Endothelial cell (in vitro differentiated cells): ENCODE data around the gene ABLIM2. TPM values are rescaled to one million over a fixed set of nuclear protein-coding genes. Genes with fewer than 3 reads are reported as not detected.

Source experiments
- DNase-seq: peaks from one replicate; pipeline ENCODE4 v3.0.0; 2021; ENCODE audit warnings: low spot score
- H3K27ac Mint-ChIP-seq: one replicate; pipeline ENCODE4 v1.8.0; 2021; ENCODE audit warnings: mixed read lengths, inconsistent platforms; ENCODE audit not compliant: unreplicated experiment
- H3K27me3 Mint-ChIP-seq: one replicate; pipeline ENCODE4 v1.8.0; 2021; ENCODE audit warnings: mild to moderate bottlenecking, moderate library complexity, mixed read lengths, inconsistent platforms; ENCODE audit not compliant: unreplicated experiment
- H3K36me3 Mint-ChIP-seq: one replicate; pipeline ENCODE4 v1.8.0; 2021; ENCODE audit warnings: mild to moderate bottlenecking, low read depth, mixed read lengths, inconsistent platforms; ENCODE audit not compliant: unreplicated experiment
- H3K4me1 Mint-ChIP-seq: one replicate; pipeline ENCODE4 v1.8.0; 2021; ENCODE audit warnings: mild to moderate bottlenecking, mixed read lengths, inconsistent platforms; ENCODE audit not compliant: unreplicated experiment
- H3K4me3 Mint-ChIP-seq: one replicate; pipeline ENCODE4 v1.8.0; 2021; ENCODE audit warnings: mild to moderate bottlenecking, mixed read lengths, inconsistent platforms; ENCODE audit not compliant: unreplicated experiment
- H3K9me3 Mint-ChIP-seq: one replicate; pipeline ENCODE4 v1.8.0; 2021; ENCODE audit warnings: mixed read lengths, inconsistent platforms; ENCODE audit not compliant: unreplicated experiment
- total RNA-seq: library from RNA; stranded (reverse); fragmentation: NEBNext Ultra II Directional; extraction: Animal tissue kit (Norgen Biotek cat#: 25700); gene quantifications from one replicate; pipeline ENCODE4 v1.2.1, GENCODE V29; 2021; ENCODE audit not compliant: unreplicated experiment
- TF ChIP-seq, protein P1 (sequence below): fragments of 200-600 bp; sonication (generic); IDR thresholded peaks from one replicate; pipeline ENCODE4 v1.5.0; 2021; ENCODE audit warnings: antibody characterized with exemption; ENCODE audit not compliant: unreplicated experiment

The ABLIM2 gene
- total RNA-seq, 1 donor from 2014 or later, result 0.74 TPM

DNA sequence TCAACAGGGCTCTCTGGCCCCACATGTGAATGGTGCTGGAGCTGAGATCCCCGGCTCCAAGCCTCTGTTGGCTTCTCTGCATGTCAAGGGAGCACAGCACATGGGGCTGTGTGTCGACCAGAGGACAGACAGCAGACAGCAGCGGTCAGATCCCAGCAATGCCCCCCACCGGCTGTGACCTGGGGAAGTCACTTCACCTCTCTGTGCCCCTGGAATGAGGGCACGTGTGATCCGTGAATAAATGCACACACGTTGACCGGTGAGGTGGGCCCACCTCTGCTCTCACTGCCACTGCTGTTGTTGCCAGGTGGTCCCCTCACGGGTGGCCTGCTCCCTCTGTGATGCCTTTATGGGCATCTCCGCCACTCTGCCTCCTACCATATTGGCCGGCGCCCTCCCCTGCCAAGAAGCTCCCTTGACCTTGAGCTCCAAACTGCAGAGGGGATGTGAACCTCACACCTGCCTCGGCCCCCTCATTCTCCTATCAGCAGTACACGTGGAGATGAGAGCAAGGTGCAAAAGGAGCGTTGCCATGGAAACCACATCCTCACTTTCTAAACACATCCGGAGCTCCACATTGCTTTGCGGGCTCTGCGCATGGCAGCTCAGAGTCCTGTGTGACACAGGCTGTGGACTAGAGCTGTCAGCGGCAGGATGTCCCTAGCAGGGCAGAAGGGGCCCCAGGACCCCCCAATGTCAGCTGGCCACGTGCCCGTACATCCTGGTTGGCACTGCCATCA is 75.4 kb downstream of the ABLIM2 start:
- H3K27me3 Mint-ChIP-seq, result peaks cover 5% of the 10 kb centered on the region
- no peaks in the 10 kb centered on the region for H3K9me3 Mint-ChIP-seq
- no peak for DNase-seq
- no peaks in the 10 kb centered on the region for H3K4me1 Mint-ChIP-seq
- TF ChIP-seq, protein P1, sequence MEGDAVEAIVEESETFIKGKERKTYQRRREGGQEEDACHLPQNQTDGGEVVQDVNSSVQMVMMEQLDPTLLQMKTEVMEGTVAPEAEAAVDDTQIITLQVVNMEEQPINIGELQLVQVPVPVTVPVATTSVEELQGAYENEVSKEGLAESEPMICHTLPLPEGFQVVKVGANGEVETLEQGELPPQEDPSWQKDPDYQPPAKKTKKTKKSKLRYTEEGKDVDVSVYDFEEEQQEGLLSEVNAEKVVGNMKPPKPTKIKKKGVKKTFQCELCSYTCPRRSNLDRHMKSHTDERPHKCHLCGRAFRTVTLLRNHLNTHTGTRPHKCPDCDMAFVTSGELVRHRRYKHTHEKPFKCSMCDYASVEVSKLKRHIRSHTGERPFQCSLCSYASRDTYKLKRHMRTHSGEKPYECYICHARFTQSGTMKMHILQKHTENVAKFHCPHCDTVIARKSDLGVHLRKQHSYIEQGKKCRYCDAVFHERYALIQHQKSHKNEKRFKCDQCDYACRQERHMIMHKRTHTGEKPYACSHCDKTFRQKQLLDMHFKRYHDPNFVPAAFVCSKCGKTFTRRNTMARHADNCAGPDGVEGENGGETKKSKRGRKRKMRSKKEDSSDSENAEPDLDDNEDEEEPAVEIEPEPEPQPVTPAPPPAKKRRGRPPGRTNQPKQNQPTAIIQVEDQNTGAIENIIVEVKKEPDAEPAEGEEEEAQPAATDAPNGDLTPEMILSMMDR, result no peak
- H3K4me3 Mint-ChIP-seq, result no peak overlapping the region
- peaks cover 5% of the 10 kb centered on the region for H3K36me3 Mint-ChIP-seq
- H3K27ac Mint-ChIP-seq, result no peak overlapping the region

DNA sequence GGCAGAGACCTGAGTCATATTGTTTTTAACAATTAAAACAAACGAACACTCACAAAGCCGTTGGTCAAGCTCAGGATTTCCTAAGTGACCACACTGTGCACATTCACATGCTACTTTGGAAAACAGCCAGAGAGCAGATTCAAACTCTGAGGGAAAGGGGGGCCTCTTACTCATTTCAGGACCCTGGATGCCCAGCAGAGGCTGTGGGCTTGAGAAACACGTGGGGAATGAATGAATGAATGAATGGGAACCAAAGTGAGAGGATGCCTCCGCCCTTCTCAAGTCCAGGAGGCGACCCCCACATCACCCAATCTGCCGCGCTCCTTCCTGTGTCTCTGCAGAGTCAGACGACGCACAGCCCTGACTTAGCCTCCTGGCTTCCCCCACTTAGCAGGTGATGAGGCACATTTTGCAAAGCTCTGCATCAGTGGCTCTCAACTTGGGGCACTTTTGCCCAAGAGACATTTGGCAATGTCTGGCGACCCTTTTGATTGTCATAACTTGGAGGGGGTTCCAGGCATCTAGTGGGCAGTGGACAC is 76.0 kb downstream of the ABLIM2 start:
- TF ChIP-seq, protein P1, result no peak
- Mint-ChIP-seq H3K27ac (no peak overlapping the region), H3K27me3 (peaks cover 5% of the 10 kb centered on the region), H3K9me3 (no peaks in the 10 kb centered on the region), H3K4me3 (no peak overlapping the region), H3K4me1 (no peaks in the 10 kb centered on the region), H3K36me3 (peaks cover 5% of the 10 kb centered on the region)
- no peak for DNase-seq

DNA sequence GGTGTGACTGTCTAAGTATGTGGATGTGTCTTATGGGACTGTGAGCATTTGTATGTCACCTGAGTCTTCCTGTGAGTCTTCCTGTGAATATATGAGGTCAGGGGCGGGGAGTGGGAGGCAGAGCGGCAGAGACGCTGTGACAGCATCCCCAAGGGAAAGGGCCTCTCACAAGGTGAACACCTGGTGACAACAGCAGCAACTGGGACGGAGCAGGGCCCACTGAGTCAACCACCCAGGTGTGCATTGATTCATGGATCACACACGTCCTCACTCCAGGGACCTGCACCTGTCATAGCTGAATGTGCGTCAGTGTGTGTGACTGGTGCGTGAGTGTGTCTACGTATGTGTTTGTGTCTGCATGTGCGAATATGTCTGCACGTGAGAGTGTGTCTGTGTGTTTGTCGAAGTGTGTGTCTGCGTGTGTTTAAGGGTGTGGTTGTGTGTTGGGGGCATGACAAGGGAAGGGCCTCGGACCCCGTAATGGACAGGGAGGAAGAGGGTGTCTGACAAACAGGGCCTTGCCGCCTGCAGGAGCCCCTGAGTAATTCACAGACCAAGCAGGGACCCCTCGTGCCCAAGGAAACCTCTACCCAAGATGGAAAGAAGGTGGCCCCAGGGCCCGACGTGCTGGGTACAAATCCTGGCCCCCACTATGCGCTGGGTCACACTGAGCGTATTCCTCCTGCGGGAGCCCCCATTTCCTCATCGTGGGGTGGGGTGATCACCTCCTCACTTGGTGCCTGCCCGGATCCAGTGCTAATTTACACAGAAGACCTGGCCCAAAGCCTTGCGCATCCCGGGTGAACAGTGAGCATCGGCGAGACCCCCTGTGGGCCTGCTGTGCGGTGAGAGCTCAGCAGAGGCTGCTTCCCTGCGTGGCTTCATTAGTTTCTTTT is 76.7 kb downstream of the ABLIM2 start:
- Mint-ChIP-seq H3K27ac (no peak overlapping the region), H3K4me3 (no peak overlapping the region), H3K36me3 (peaks cover 5% of the 10 kb centered on the region), H3K9me3 (no peaks in the 10 kb centered on the region), H3K4me1 (no peaks in the 10 kb centered on the region), H3K27me3 (peaks cover 8% of the 10 kb centered on the region)
- TF ChIP-seq, protein P1, result no peak
- DNase-seq, result no peak

DNA sequence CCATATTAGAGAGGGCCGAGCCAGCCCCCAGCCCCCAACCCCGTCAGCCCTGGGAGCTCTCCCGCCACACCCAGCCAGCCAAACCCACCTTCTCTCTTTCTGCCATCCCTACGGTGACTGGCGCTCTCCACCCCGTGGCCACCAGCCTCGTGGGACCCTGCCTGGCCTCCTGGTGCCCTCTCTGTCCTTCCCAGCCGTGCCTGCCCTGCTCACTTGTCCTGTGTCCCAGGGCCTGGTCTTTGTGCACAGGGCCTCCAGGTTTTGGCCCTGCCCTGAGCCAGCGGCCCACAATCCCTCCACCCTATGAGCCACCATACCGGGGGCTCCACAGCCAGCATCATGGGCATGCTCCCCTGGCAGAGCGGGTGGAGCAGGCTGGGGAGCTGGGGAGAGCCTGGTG is 77.4 kb downstream of the ABLIM2 start:
- DNase-seq, result no peak
- TF ChIP-seq, protein P1, result no peak
- Mint-ChIP-seq H3K4me3 (no peak overlapping the region), H3K27me3 (peaks cover 9% of the 10 kb centered on the region), H3K36me3 (peaks cover 5% of the 10 kb centered on the region), H3K27ac (no peak overlapping the region), H3K9me3 (no peaks in the 10 kb centered on the region), H3K4me1 (no peaks in the 10 kb centered on the region)

DNA sequence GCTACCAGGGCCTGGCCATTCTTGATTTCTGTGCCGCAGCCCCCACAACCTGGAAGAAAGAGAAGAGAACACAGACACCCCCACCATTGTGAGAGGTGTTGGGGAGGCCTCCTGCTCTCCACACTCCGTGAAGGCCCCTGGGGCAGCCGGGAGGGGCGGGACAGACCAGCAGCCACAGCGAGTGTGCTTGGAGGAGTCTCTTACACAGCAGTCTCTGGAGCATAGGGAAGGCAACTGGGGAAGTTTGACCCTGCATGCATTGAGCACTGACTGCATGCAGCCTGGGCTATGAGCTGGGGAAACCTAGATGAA is 77.9 kb downstream of the ABLIM2 start:
- DNase-seq, result no peak
- H3K27me3 Mint-ChIP-seq, result peaks cover 9% of the 10 kb centered on the region

More for the DNA sequence above, 77.9 kb downstream of the ABLIM2 start:
- no peaks in the 10 kb centered on the region for H3K4me1 Mint-ChIP-seq
- peaks cover 5% of the 10 kb centered on the region for H3K36me3 Mint-ChIP-seq
- H3K4me3 Mint-ChIP-seq, result no peak overlapping the region
- TF ChIP-seq, protein P1, result no peak
- no peak overlapping the region for H3K27ac Mint-ChIP-seq
- no peaks in the 10 kb centered on the region for H3K9me3 Mint-ChIP-seq
